Kidney (tissue), 14 donors: Measurements from ENCODE around the gene SLC5A10. TPM values are rescaled to one million over a fixed set of nuclear protein-coding genes. Genes with fewer than 3 reads are reported as not detected.
A peak's percentile ranks its signal among the peaks of the same experiment; 100 is the strongest.

Source experiments
- DNase-seq, 5 donors: peaks; one replicate each; pipeline ENCODE4 v3.0.0-alpha.2; 2013 to 2020
- FAIRE-seq: peaks from 2 replicates; lab custom pipeline; 2012; peaks lifted over from hg19 to GRCh38; lab: Jason Lieb, UNC
- H3K27ac ChIP-seq, 2 donors: one replicate each; pipeline ENCODE4 v1.7.0; 2013; ENCODE audit warnings: low read depth in 2 of 2, low read length in 2 of 2, inconsistent platforms in 1 of 2
- H3K27me3 ChIP-seq: one replicate; pipeline ENCODE4 v1.7.1; 2013; ENCODE audit warnings: low read length, inconsistent platforms; ENCODE audit not compliant: control insufficient read depth, insufficient read depth
- H3K36me3 ChIP-seq, 3 donors: one replicate each; pipeline versions ENCODE4 v1.7.0 to v1.7.1; 2013; ENCODE audit warnings: low read length in 3 of 3, control low read depth in 1 of 3, inconsistent platforms in 1 of 3; ENCODE audit not compliant: insufficient read depth in 3 of 3, control insufficient read depth in 2 of 3
- H3K4me1 ChIP-seq, 3 donors: one replicate each; pipeline versions ENCODE4 v1.7.0 to v1.7.1; 2013; ENCODE audit warnings: low read length in 3 of 3, inconsistent platforms in 1 of 3, low read depth in 1 of 3; ENCODE audit not compliant: control insufficient read depth in 2 of 3, insufficient read depth in 2 of 3
- H3K4me3 ChIP-seq, 3 donors: one replicate each; pipeline versions ENCODE4 v1.7.0 to v1.8.1; 2013; ENCODE audit warnings: low read length in 3 of 3, control low read depth in 1 of 3, inconsistent platforms in 1 of 3
- H3K9ac ChIP-seq, 3 donors: one replicate each; pipeline versions ENCODE4 v1.7.0 to v1.7.1; 2013; ENCODE audit warnings: low read length in 3 of 3, control low read depth in 1 of 3, inconsistent platforms in 1 of 3
- H3K9me3 ChIP-seq, 3 donors: one replicate each; pipeline versions ENCODE4 v1.7.0 to v1.7.1; 2013; ENCODE audit warnings: low read length in 3 of 3, control low read depth in 1 of 3, inconsistent platforms in 1 of 3; ENCODE audit not compliant: control insufficient read depth in 2 of 3, insufficient read depth in 1 of 3
- CTCF ChIP-seq: IDR thresholded peaks from 3 replicates; pipeline ENCODE4 v1.5.1; 2012; ENCODE audit warnings: mild to moderate bottlenecking, moderate library complexity, borderline replicate concordance; ENCODE audit not compliant: insufficient read depth; ENCODE audit errors: extremely low read depth
- intact Hi-C: fragments of 100-400 bp; cut with DNase I; formaldehyde crosslinking; loops from one replicate; pipeline ENCODE4 v1.11.1; 2022
- polyA plus RNA-seq: library from polyadenylated mRNA; stranded (reverse); fragments of 350-450 nt; fragmentation: Illumina TruSeq; extraction: RNeasy Lipid Tissue Mini Kit (QIAGEN cat#74804); gene quantifications from one replicate; pipeline ENCODE4 v1.2.3, GENCODE V29; 2014; ENCODE audit warnings: low read depth, low replicate concordance; ENCODE audit not compliant: insufficient read depth
- total RNA-seq: library from RNA; stranded (reverse); fragmentation: NEBNext Ultra II Directional; extraction: Animal tissue kit (Norgen Biotek cat#: 25700); gene quantifications from one replicate; pipeline ENCODE4 v1.2.1, GENCODE V29; 2021
- donor health status: control.
- donor health status: control.
- donor health status: control.
- donor health status: control.
- donor health status: control.
- donor health status: DM: yes; HTN: yes; CAD: no.
- donor health status: Normal renal cell carcinoma (clear cell type).

SLC5A10 gene
- total and polyA plus RNA-seq, 2 donors from 2014 or later: 9.7 to 16.5 TPM

- no peaks in the 10 kb centered on the region for H3K9me3 ChIP-seq
- no peak overlapping the region for H3K27ac ChIP-seq
- FAIRE-seq: no peak
- H3K27me3 ChIP-seq: no peaks in the 10 kb centered on the region
- H3K4me3 ChIP-seq: no peak overlapping the region
- no peak for TF ChIP-seq CTCF
- peaks cover 0 to 5% (median 3%) of the 10 kb centered on the region in 3 donors for H3K4me1 ChIP-seq
- DNase-seq: no peak
- intact Hi-C loops: no loop called here
- no peak overlapping the region for H3K9ac ChIP-seq
- H3K36me3 ChIP-seq: peaks cover 0 to 4% (median 0%) of the 10 kb centered on the region in 3 donors
Observed at GRCh38 chr17:18987230-18987610, 35.3 kb downstream of the SLC5A10 start.

- Histone ChIP-seq H3K9me3 (no peaks in the 10 kb centered on the region), H3K4me3 (no peak overlapping the region), H3K27ac (no peak overlapping the region), H3K36me3 (peaks cover 0 to 4% (median 0%) of the 10 kb centered on the region in 3 donors), H3K9ac (no peak overlapping the region), H3K27me3 (no peaks in the 10 kb centered on the region), H3K4me1 (peaks cover 0 to 5% (median 3%) of the 10 kb centered on the region in 3 donors)
- intact Hi-C loops: no loop called here
- FAIRE-seq: no peak
- no peak for TF ChIP-seq CTCF
- no peak for DNase-seq
Observed at GRCh38 chr17:18987862-18988545, 36.0 kb downstream of the SLC5A10 start.

GRCh38 chr17:18988546-18989173, 36.7 kb downstream of the SLC5A10 start:
- Histone ChIP-seq H3K9me3 (no peaks in the 10 kb centered on the region), H3K36me3 (peaks cover 0 to 10% (median 0%) of the 10 kb centered on the region in 3 donors), H3K27ac (no peak overlapping the region), H3K27me3 (no peaks in the 10 kb centered on the region), H3K9ac (no peak overlapping the region), H3K4me1 (peaks cover 0 to 5% (median 3%) of the 10 kb centered on the region in 3 donors), H3K4me3 (no peak overlapping the region)
- TF ChIP-seq CTCF: no peak
- intact Hi-C loops: no loop called here
- FAIRE-seq (no peak), DNase-seq (peak in 3 of 5 donors; percentile 37 to 66 (median 41))
